H1 (cell line): ENCODE results near the gene MAGI2.

Experiments used
- BACH1 ChIP-seq: IDR thresholded peaks from 2 replicates; pipeline ENCODE4 v1.6.1; 2012; ENCODE audit warnings: low read length, improper control_type of control experiment
- CREB1 ChIP-seq: IDR thresholded peaks from 2 replicates; pipeline ENCODE4 v1.6.1; 2012; ENCODE audit warnings: inconsistent platforms
- CTCF ChIP-seq, 3 experiments: IDR thresholded peaks; 1 replicate in 2 of 3; 2 replicates in 1 of 3; pipeline versions ENCODE4 v1.5.1 to v1.6.1; 2011; ENCODE audit warnings: low read length in 3 of 3, mild to moderate bottlenecking in 3 of 3, inconsistent platforms in 2 of 3, low read depth in 1 of 3, moderate library complexity in 1 of 3; ENCODE audit not compliant: insufficient read depth in 1 of 3; ENCODE audit errors: control extremely low read depth in 1 of 3
- HDAC2 ChIP-seq, 2 experiments: fragments of 300-600 bp in 1 of 2; sonication (generic) in 1 of 2; IDR thresholded peaks; 2 replicates each; pipeline ENCODE4 v1.6.1; 2011 to 2012; ENCODE audit warnings: low read depth in 2 of 2, low read length in 2 of 2, mild to moderate bottlenecking in 2 of 2, moderate library complexity in 2 of 2, borderline replicate concordance in 1 of 2, inconsistent platforms in 1 of 2
- POLR2A ChIP-seq, 2 experiments: IDR thresholded peaks; 1 replicate in 1 of 2; 2 replicates in 1 of 2; pipeline ENCODE4 v1.6.1; 2011; ENCODE audit warnings: low read depth in 2 of 2, low read length in 2 of 2, mild to moderate bottlenecking in 2 of 2; ENCODE audit errors: control extremely low read depth in 1 of 2

DNA sequence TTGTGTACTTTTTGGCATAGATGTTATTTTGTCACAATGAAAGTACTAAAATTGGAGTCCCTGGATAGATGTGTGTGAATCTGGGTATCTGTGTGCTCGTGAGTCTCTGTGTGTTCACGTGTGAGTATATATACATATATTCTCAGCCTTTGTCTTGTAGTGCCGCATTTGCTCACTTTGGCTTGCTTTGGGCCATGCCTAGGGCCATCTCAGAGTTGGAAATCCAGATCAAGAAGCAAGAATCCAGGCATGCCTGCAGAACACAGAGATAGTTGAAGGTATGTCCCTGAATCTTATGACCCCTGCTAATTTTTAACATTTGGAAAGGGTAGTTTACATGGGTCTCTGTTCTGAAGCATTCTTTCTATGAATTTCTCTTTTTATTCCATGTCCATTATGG lies 1446.2 kb downstream of the MAGI2 start:
- no peak for TF ChIP-seq HDAC2 (IDR thresholded peaks at IDR 0.05; ENCODE audit: borderline replicate concordance in 1 of 2, low read depth in 2 of 2, low read length in 2 of 2)
- TF ChIP-seq BACH1 = no peak
- TF ChIP-seq POLR2A (IDR thresholded peaks at IDR 0.05; ENCODE audit: control extremely low read depth in 1 of 2, low read depth in 2 of 2, low read length in 2 of 2) = no peak
- TF ChIP-seq CTCF (IDR thresholded peaks at IDR 0.05; ENCODE audit: control extremely low read depth in 1 of 3, insufficient read depth in 1 of 3, low read depth in 1 of 3, low read length in 3 of 3) = no peak
- TF ChIP-seq CREB1 = no peak
